NCI-H524 treated with DMSO at 0.1 percent for 48 hours (cell line): ENCODE data around the gene MAP1LC3A.
"Not testable (repeated sequence)": the region's sequence is repeated elsewhere in the genome, so short reads cannot be mapped to it uniquely, and the experiment has no call there.

Experiments
- DNase-seq: peaks from one replicate; lab custom pipeline; 2025; lab: John Stamatoyannopoulos, UW

The MAP1LC3A gene

GRCh38 chr20:34558320-34559218, at the start of gene MAP1LC3A:
TSS of gene MAP1LC3A (plus strand) at chr20:34558718. CDS start at chr20:34558869, 151 bp downstream.
- DNase-seq, result no peak

DNA sequence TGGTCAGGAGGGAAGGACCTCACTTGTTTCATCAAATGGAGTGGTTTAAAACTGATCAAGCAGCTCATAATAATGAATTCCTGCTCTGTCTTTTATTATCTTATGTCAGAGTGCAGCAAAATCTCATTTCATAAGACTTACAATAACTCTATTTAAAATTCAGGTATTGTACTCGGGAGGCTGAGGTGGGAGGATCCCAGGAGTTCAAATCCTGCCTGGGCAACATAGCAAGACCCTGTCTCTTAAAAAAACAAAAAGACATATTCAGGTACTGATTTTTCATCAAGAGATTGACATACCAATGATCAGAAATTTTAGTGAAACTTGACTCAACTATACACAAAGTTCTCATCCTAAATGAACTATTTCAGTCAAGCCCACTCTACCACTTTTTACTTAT, 47.9 kb upstream of the MAP1LC3A start:
- no peak for DNase-seq

DNA sequence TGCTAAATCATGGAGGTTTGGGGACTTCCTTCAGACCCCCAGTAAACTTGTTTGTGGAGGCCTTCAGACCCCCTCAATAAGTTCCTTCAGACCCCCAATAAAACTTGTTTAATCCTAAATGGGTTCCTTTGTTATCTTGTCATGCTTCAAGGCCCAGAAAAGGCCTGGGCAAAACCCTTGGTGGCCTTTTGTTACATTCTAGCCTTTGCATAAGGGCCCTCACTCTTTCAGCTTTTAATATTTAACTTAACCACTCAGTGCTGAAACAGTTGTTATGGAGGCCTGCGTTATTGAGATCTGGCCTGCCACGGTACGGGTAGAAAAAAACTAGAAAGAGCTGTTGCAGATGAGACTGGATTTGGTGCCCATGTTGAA, 46.6 kb upstream of the MAP1LC3A start:
- no peak for DNase-seq

GRCh38 chr20:34512266-34512954, 46.1 kb upstream of the MAP1LC3A start:
- no peak for DNase-seq

- DNase-seq, result no peak
Observed at GRCh38 chr20:34512955-34513419, 45.5 kb upstream of the MAP1LC3A start.

DNA sequence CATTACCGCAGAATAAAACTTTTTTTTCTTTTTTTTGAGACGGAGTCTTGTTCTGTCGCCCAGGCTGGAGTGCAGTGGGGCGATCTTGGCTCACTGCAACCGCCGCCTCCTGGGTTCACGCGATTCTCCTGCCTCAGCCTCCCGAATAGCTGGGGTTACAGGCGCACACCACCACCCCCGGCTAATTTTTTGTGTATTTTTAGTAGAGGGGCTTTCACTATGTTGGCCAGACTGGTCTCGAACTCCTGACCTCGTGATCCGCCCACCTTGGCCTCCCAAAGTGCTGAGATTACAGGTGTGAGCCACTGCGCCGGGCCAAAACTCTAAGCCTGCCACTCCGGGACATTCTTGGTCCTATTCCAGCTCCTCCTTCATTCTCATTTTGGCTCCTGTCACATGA, 44.5 kb upstream of the MAP1LC3A start:
- not testable (repeated sequence) for DNase-seq

GRCh38 chr20:34514897-34515483, 43.5 kb upstream of the MAP1LC3A start:
- DNase-seq, result no peak

DNA sequence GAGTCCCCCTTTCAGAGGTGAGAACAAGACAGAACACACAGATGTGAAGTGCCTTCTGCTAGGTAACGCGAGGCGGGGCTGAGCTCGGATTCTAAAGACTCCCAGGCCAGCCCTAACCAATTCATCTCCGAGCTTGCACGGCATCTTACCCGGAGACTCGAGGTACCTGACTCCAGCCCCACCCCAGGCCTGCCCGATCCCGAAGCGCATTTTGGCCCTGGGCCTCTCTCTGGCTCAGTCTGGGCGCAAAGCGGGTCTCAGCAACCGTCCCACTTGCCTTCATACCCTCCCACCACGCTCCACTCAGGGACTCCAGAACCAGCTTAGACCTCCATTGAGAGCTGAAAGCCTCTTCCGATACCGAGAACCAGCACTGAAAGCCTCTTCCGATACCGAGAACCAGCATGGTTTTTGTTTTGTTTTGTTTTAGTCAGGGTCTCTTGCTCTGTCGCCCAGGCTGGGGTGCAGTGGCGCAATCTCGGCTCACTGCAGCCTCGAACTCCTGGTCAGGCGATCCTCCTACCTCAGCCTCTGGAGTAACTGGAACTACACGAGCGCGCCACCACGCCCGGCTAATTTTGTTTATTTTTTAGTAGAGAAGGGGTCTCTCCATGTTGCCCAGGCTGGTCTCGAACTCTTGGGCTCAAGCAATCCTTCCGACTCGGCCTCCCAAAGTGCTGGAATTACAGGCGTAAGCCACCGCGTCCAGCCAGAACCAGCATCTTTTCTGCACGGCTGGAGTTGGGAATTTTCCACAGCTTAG, 42.9 kb upstream of the MAP1LC3A start:
- DNase-seq, result peak; percentile 69

- DNase-seq, result peak; percentile 69
Observed at GRCh38 chr20:34516247-34517113, 42.0 kb upstream of the MAP1LC3A start, which contains the start of gene DYNLRB1. TSS of gene DYNLRB1 (plus strand) at chr20:34516422. CDS start at chr20:34516459, 37 bp downstream.

DNA sequence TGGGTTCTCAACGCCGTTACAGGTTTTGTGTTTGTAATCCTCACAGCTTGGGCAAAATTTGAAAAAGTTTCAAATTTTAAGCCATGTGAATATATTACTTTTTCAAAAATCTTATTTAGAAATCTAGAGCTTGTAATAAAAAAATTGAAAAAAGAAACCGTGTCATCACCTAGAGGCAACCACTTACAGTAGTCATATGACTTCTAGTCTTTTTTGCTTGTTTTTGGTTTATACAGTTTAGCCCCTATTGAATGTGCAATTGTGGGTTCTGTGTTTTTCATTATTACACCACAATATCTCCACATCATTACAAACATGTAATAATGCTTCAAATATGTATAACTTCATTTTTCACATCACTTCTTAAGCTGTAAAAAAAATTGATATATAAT, 41.4 kb upstream of the MAP1LC3A start:
- DNase-seq, result no peak

GRCh38 chr20:34518863-34519262, 39.7 kb upstream of the MAP1LC3A start:
- DNase-seq, result not testable (repeated sequence)

DNA sequence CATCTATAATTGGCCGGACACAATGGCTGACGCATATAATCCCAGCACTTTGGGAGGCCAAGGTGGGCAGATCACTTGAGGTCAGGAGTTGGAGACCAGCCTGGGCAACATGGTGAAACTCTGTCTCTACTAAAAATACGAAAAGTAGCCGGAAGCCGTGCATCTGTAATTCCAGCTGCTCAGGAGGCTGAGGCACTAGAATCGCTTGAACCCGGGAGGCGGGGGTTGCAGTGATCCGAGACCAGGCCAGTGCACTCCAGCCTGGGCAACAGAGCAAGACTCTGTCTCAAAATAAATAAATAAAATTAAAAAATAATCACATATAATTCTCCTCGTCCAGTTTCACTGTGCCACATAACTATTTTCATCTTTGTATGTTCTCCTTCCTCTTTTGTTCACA, 38.7 kb upstream of the MAP1LC3A start:
- not testable (repeated sequence) for DNase-seq

DNA sequence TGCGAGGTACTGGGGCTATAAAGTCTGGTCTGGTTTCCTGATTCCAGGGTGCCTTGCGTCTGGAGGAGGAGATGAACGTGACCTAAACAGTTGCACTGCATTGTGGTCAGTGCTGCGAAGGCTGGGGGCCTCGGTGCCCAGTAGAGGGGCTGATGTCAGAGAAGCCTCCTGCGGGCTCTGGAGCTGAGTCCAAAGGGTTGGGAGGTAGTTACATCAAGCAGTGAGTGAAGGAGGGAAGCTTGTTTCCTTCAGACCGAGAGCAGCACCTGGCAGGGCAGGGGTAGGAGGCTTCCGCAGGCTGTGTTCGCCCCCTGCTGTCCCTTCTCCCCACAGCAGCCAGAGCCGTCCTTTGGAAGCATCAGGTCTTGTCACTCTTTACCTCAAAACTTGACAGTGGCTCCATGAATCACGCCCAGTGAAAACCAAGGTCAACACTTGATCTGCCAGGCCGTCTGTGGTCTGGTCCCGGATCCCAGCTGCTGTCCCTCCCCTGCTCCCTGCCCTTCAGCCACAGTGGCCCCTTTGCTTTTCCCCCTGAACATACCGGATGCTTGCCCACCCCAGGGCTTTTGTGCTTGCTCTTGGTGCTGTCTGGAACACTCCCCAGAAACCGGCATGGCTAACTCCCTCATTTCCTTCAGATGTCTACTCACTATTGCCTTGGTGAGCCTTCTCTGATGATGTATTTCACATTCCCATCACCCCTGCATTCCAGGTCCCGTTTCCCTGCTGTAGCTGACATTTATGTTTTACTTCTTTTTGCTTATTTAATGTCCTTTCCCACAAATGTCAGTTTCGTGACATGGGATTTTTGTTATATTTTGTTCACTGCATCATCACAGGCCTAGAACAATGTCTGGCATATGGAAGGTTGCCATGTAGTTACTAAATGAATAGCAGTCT, 35.3 kb upstream of the MAP1LC3A start:
- DNase-seq, result peak; percentile 20

- DNase-seq, result no peak
Observed at GRCh38 chr20:34524426-34524825, 34.1 kb upstream of the MAP1LC3A start.

DNA sequence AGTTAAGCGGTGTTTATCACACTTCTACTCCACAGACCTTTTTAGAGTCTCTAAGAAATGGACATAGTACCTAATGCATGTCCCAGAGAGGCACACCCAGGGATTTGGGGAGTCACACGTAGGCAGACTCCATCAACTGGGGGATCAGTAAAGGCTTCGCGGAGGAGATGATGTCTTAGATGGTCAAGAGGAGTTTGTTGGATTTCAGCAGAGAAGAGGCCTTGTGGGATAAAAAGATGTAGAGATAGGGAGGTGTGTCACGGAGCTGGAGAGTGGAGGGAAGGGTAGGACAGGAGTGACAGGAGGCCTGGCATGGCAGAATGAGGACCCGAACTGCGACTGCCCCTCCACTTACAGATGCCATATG, 33.2 kb upstream of the MAP1LC3A start:
- no peak for DNase-seq

GRCh38 chr20:34525709-34526416, 32.7 kb upstream of the MAP1LC3A start:
- no peak for DNase-seq

- no peak for DNase-seq
Observed at GRCh38 chr20:34526466-34526865, 32.1 kb upstream of the MAP1LC3A start.

- DNase-seq, result no peak
Observed at GRCh38 chr20:34527016-34527415, 31.5 kb upstream of the MAP1LC3A start.

GRCh38 chr20:34528921-34529297, 29.6 kb upstream of the MAP1LC3A start:
- no peak for DNase-seq
